H1 (cell line): ENCODE data around the gene AMN. TPM values are rescaled to one million over a fixed set of nuclear protein-coding genes. Genes with fewer than 3 reads are reported as not detected.

Experiments
- CTCF ChIA-PET: fragments of 300-600 bp; sonication (Branson Sonifier 250); formaldehyde crosslinking; loops from one replicate; lab custom pipeline; 2021; ENCODE audit not compliant: partially characterized antibody; lab: Charles Lee
- POLR2A ChIA-PET: fragments of 300-600 bp; sonication (Branson Sonifier 250); formaldehyde crosslinking; loops from one replicate; lab custom pipeline; 2021; ENCODE audit warnings: inconsistent platforms; ENCODE audit not compliant: partially characterized antibody; lab: Charles Lee
- DNase-seq, 2 experiments: peaks; one replicate each; pipeline versions ENCODE4 v3.0.0 to v3.0.0-alpha.2; 2010 to 2022; ENCODE audit warnings: low spot score in 2 of 2, low read depth in 1 of 2, mixed read lengths in 1 of 2
- FAIRE-seq: peaks from 2 replicates; lab custom pipeline; 2011; peaks lifted over from hg19 to GRCh38; lab: Jason Lieb, UNC
- H2AFZ ChIP-seq: 2 replicates; pipeline ENCODE4 v1.8.1; 2012; ENCODE audit warnings: low read length, inconsistent platforms
- H2AK5ac ChIP-seq: 2 replicates; pipeline ENCODE4 v1.6.1; 2013; ENCODE audit warnings: low read depth, low read length
- H2BK120ac ChIP-seq: replicated peaks from 2 replicates; pipeline ENCODE3; 2013; ENCODE audit warnings: low read depth, low read length, inconsistent platforms
- H2BK12ac ChIP-seq: 2 replicates; pipeline ENCODE4 v1.6.1; 2013; ENCODE audit warnings: low read depth, low read length
- H2BK15ac ChIP-seq: 2 replicates; pipeline ENCODE4 v1.6.1; 2013; ENCODE audit warnings: low read length
- H2BK20ac ChIP-seq: 2 replicates; pipeline ENCODE4 v1.6.1; 2013; ENCODE audit warnings: low read length
- H2BK5ac ChIP-seq: 2 replicates; pipeline ENCODE4 v1.6.1; 2013; ENCODE audit warnings: low read depth, low read length
- H3K14ac ChIP-seq: 2 replicates; pipeline ENCODE4 v1.6.1; 2013; ENCODE audit warnings: inconsistent platforms; ENCODE audit not compliant: insufficient read length
- H3K18ac ChIP-seq: 2 replicates; pipeline ENCODE4 v1.6.1; 2013; ENCODE audit warnings: low read length; ENCODE audit errors: extremely low read depth
- H3K23ac ChIP-seq: 2 replicates; pipeline ENCODE4 v1.6.1; 2013; ENCODE audit warnings: inconsistent platforms; ENCODE audit not compliant: insufficient read length
- H3K23me2 ChIP-seq: 2 replicates; pipeline ENCODE4 v1.6.1; 2013; ENCODE audit warnings: low read depth, low read length
- H3K27ac ChIP-seq: 2 replicates; pipeline ENCODE4 v1.6.1; 2011; ENCODE audit warnings: low read depth, low read length, inconsistent platforms
- H3K27me3 ChIP-seq, 4 experiments: replicated peaks in 1 of 4; 1 replicate in 1 of 4; 2 replicates in 3 of 4; pipeline versions ENCODE4 v1.6.1 to v1.8.1; 2011 to 2013; ENCODE audit warnings: low read length in 3 of 4, mild to moderate bottlenecking in 3 of 4, inconsistent platforms in 2 of 4, mixed read lengths in 2 of 4, moderate library complexity in 1 of 4; ENCODE audit not compliant: control insufficient read depth in 3 of 4, insufficient read depth in 3 of 4; ENCODE audit errors: extremely low read depth in 1 of 4
- H3K36me3 ChIP-seq, 4 experiments: 2 replicates each; pipeline versions ENCODE4 v1.6.1 to v1.8.1; 2011 to 2013; ENCODE audit warnings: mild to moderate bottlenecking in 4 of 4, low read length in 3 of 4, moderate library complexity in 2 of 4, control low read depth in 1 of 4, inconsistent platforms in 1 of 4; ENCODE audit not compliant: insufficient read depth in 4 of 4, control insufficient read depth in 2 of 4
- H3K4ac ChIP-seq: replicated peaks from 2 replicates; pipeline ENCODE3; 2013; ENCODE audit warnings: low read length, low read depth, mixed read lengths, inconsistent platforms; ENCODE audit not compliant: insufficient read length
- H3K4me1 ChIP-seq, 4 experiments: replicated peaks in 1 of 4; 1 replicate in 1 of 4; 2 replicates in 3 of 4; pipeline versions ENCODE4 v1.6.1 to v1.8.1; 2011 to 2013; ENCODE audit warnings: low read length in 3 of 4, inconsistent platforms in 2 of 4, mixed read lengths in 1 of 4; ENCODE audit not compliant: insufficient read depth in 4 of 4, control insufficient read depth in 3 of 4
- H3K4me2 ChIP-seq, 2 experiments: 2 replicates each; pipeline versions ENCODE4 v1.6.1 to v1.8.1; 2011 to 2013; ENCODE audit warnings: low read depth in 2 of 2, low read length in 2 of 2, control low read depth in 1 of 2, inconsistent platforms in 1 of 2, mild to moderate bottlenecking in 1 of 2; ENCODE audit not compliant: insufficient read depth in 1 of 2
- H3K4me3 ChIP-seq, 4 experiments: fragments of 200-600, 300-600 bp in 1 of 4; sonication (generic), shearing (Covaris generic), sonication (Bioruptor Twin) in 1 of 4; 2 replicates each; pipeline versions ENCODE4 v1.5.1 to v1.8.1; 2011 to 2016; ENCODE audit warnings: low read length in 4 of 4, low read depth in 3 of 4, control low read depth in 2 of 4, inconsistent platforms in 2 of 4, mild to moderate bottlenecking in 2 of 4, mixed read lengths in 1 of 4, moderate library complexity in 1 of 4; ENCODE audit not compliant: insufficient read depth in 2 of 4; ENCODE audit errors: extremely low read depth in 1 of 4
- H3K56ac ChIP-seq: replicated peaks from 2 replicates; pipeline ENCODE3; 2013; ENCODE audit warnings: low read depth, mild to moderate bottlenecking, mixed read lengths, low read length, inconsistent platforms; ENCODE audit not compliant: insufficient read length
- H3K79me1 ChIP-seq: 2 replicates; pipeline ENCODE4 v1.6.1; 2013; ENCODE audit warnings: low read depth, low read length, control low read depth
- H3K79me2 ChIP-seq, 2 experiments: 2 replicates each; pipeline versions ENCODE4 v1.6.1 to v1.8.1; 2012 to 2013; ENCODE audit warnings: low read length in 2 of 2, mild to moderate bottlenecking in 2 of 2, inconsistent platforms in 1 of 2; ENCODE audit not compliant: insufficient read depth in 2 of 2, control insufficient read depth in 1 of 2
- H3K9ac ChIP-seq, 4 experiments: replicated peaks in 1 of 4; 1 replicate in 1 of 4; 2 replicates in 3 of 4; pipeline versions ENCODE4 v1.6.1 to v1.8.1; 2011 to 2013; ENCODE audit warnings: low read depth in 3 of 4, low read length in 3 of 4, control low read depth in 2 of 4, mild to moderate bottlenecking in 2 of 4, moderate library complexity in 2 of 4, inconsistent platforms in 1 of 4; ENCODE audit errors: extremely low read depth in 1 of 4
- H3K9me3 ChIP-seq, 2 experiments: 2 replicates each; pipeline versions ENCODE4 v1.6.1 to v1.8.1; 2012 to 2013; ENCODE audit warnings: mild to moderate bottlenecking in 2 of 2, moderate library complexity in 2 of 2, control low read depth in 1 of 2, inconsistent platforms in 1 of 2, low read depth in 1 of 2, low read length in 1 of 2, mixed read lengths in 1 of 2; ENCODE audit not compliant: insufficient read depth in 2 of 2
- H4K20me1 ChIP-seq, 2 experiments: replicated peaks in 1 of 2; 2 replicates each; pipeline versions ENCODE3 to v1.8.1; 2011 to 2013; ENCODE audit warnings: inconsistent platforms in 2 of 2, low read length in 2 of 2, mild to moderate bottlenecking in 1 of 2; ENCODE audit not compliant: insufficient read depth in 2 of 2, control insufficient read depth in 1 of 2
- H4K5ac ChIP-seq: 2 replicates; pipeline ENCODE4 v1.6.1; 2013; ENCODE audit warnings: low read length, low read depth, mixed read lengths, inconsistent platforms; ENCODE audit not compliant: insufficient read length
- H4K8ac ChIP-seq: 2 replicates; pipeline ENCODE4 v1.8.0; 2013; ENCODE audit warnings: mild to moderate bottlenecking, moderate library complexity, low read length, inconsistent platforms; ENCODE audit not compliant: insufficient read depth; ENCODE audit errors: extremely low read depth
- H4K91ac ChIP-seq: replicated peaks from 2 replicates; pipeline ENCODE3; 2013; ENCODE audit warnings: low read length, mixed read lengths, inconsistent platforms; ENCODE audit not compliant: insufficient read length
- BACH1 ChIP-seq: IDR thresholded peaks from 2 replicates; pipeline ENCODE4 v1.6.1; 2012; ENCODE audit warnings: low read length, improper control_type of control experiment
- CHD1 ChIP-seq: IDR thresholded peaks from 2 replicates; pipeline ENCODE4 v1.6.1; 2012; ENCODE audit warnings: low read depth, low read length, improper control_type of control experiment
- JUND ChIP-seq: IDR thresholded peaks from 2 replicates; pipeline ENCODE4 v1.6.1; 2011; ENCODE audit warnings: mild to moderate bottlenecking, improper control_type of control experiment, low read length
- KDM1A ChIP-seq: fragments of 200-600, 300-600 bp; sonication (generic); IDR thresholded peaks from 2 replicates; pipeline ENCODE4 v1.7.1; 2016; ENCODE audit warnings: mild to moderate bottlenecking, low read length, borderline replicate concordance
- RBBP5 ChIP-seq: IDR thresholded peaks from 2 replicates; pipeline ENCODE4 v1.7.1; 2012; ENCODE audit warnings: low read depth, mild to moderate bottlenecking, inconsistent platforms, low read length, moderate library complexity, borderline replicate concordance
- RFX5 ChIP-seq: IDR thresholded peaks from 2 replicates; pipeline ENCODE4 v1.6.1; 2011; ENCODE audit warnings: low read depth, low read length, improper control_type of control experiment, borderline replicate concordance
- SIX5 ChIP-seq: IDR thresholded peaks from 2 replicates; pipeline ENCODE4 v1.6.1; 2011; ENCODE audit warnings: mild to moderate bottlenecking, low read depth, low read length
- TAF1 ChIP-seq: IDR thresholded peaks from 2 replicates; pipeline ENCODE4 v1.6.1; 2011; ENCODE audit warnings: mild to moderate bottlenecking, low read depth, low read length
- WGBS, 2 experiments: shearing (Covaris generic) in 1 of 2; methylation state at CpG; one replicate each; pipeline versions ENCODE4 v1.1.6 to v1.1.7; 2013 to 2015; ENCODE audit warnings: low lambda C conversion rate in 2 of 2, mixed read lengths in 2 of 2, inconsistent platforms in 1 of 2, low coverage in 1 of 2, missing lambda C conversion rate in 1 of 2; ENCODE audit not compliant: insufficient replicate concordance in 2 of 2, insufficient coverage in 1 of 2, insufficient read length in 1 of 2; ENCODE audit errors: extremely low coverage in 1 of 2, missing lambda C conversion rate in 1 of 2; 5-methylcytosine and 5-hydroxymethylcytosine counted together
- polyA plus RNA-seq, 7 experiments: library from polyadenylated mRNA; depleted of rRNA in 3 of 7; stranded (reverse) in 5 of 7; unstranded in 2 of 7; fragments of >200 nt in 5 of 7; fragments of 200-250 nt in 2 of 7; gene quantifications; 1 replicate in 5 of 7; 2 replicates in 1 of 7; 4 replicates in 1 of 7; pipeline versions ENCODE4 v1.2.1 to v1.2.3, GENCODE V29; 2011 to 2013; ENCODE audit warnings: missing spikeins in 2 of 7, mixed read lengths in 2 of 7
- total RNA-seq: library from RNA; stranded (reverse); fragmentation: NEBNext Ultra II Directional; extraction: Animal tissue kit (Norgen Biotek cat#: 25700); gene quantifications from 2 replicates; pipeline ENCODE4 v1.2.1, GENCODE V29; 2021
- TF ChIP-seq, protein P1 (sequence below): IDR thresholded peaks from 2 replicates; pipeline ENCODE4 v1.6.1; 2012; ENCODE audit warnings: low read length, inconsistent platforms
- TF ChIP-seq, protein P2 (sequence below): IDR thresholded peaks from 2 replicates; pipeline ENCODE4 v1.6.1; 2012; ENCODE audit warnings: inconsistent platforms
- TF ChIP-seq, protein P3 (sequence below): IDR thresholded peaks from 2 replicates; pipeline ENCODE4 v1.6.1; 2012; ENCODE audit warnings: inconsistent platforms

AMN gene
- total and polyA plus RNA-seq, 2 of the 8 experiments (the other 6 are each of a cell fraction or from before 2014, with no cell fraction given): 0.77 to 1.5 TPM

DNA sequence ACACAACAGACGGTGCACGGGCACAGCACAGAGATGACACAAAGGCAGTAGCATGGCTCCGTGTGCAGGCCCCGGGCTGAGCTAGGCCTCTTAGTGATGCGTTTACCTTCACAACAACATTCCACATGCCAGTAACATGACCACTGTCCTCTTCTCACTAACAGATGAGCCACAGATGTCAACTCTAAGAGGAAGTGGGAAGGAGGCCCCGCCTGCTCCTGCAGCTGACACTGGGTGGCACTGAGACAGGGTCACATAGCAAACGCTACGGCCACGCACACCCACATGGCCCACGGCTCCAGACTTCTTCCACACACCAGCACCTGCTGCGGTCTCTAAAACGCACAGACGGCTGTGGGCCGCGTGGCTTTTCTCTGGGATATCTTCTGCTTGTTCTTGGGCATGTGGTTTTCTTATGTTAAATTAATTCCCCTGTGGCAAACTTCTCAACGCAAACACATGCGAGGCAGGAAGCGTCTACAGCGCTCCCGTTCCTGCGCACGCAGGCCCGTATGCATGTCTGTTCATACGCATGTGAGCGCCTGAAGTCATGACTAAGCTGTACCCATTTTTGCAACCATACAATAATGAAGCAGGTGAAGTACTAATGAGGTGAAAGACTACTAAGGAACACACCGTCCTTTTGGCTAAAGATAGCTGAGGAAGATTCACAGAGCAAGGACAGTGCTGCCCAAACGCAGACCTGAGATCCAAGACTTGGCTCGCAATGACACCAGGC lies 26.8 kb downstream of the AMN start:
- peaks cover 6 to 10% of the 10 kb centered on the region in 2 experiments for H4K20me1 ChIP-seq
- no peak overlapping the region for H3K56ac ChIP-seq
- no peak overlapping the region for H3K4me3 ChIP-seq
- H3K23ac ChIP-seq: no peak overlapping the region
- no peak overlapping the region for H2BK15ac ChIP-seq
- no peak overlapping the region for H3K9ac ChIP-seq
- no peaks in the 10 kb centered on the region for H3K23me2 ChIP-seq
- no peaks in the 10 kb centered on the region for H3K79me1 ChIP-seq
- no peaks in the 10 kb centered on the region for H3K4me1 ChIP-seq
- H3K27ac ChIP-seq: no peak overlapping the region; the same call in 1 of the 2 replicates
- no peak overlapping the region for H3K18ac ChIP-seq
- no peak overlapping the region for H2BK5ac ChIP-seq
- H3K4ac ChIP-seq: no peak overlapping the region
- H2BK20ac ChIP-seq: no peak overlapping the region
- H2BK12ac ChIP-seq: no peak overlapping the region
- CTCF ChIA-PET: no interaction called here
- WGBS, 2 experiments: 96% methylated on average over 28 of the region's 28 CpGs; no CpG with 5 or more reads in 1 of the 2 experiments
- no peak overlapping the region for H3K14ac ChIP-seq
- no peaks in the 10 kb centered on the region for H3K9me3 ChIP-seq
- POLR2A ChIA-PET: no interaction called here
- H4K8ac ChIP-seq: peak overlapping the region; percentile 79; the same call in 1 of the 2 replicates
- H2AK5ac ChIP-seq: no peak overlapping the region
- H4K5ac ChIP-seq: no peak overlapping the region
- no peaks in the 10 kb centered on the region for H3K79me2 ChIP-seq
- no peaks in the 10 kb centered on the region for H3K27me3 ChIP-seq
- H3K4me2 ChIP-seq: no peak overlapping the region
- H2BK120ac ChIP-seq: no peak overlapping the region
- H2AFZ ChIP-seq: no peak overlapping the region
- no peak overlapping the region for H4K91ac ChIP-seq
- no peak for DNase-seq
- no peak for FAIRE-seq
- H3K36me3 ChIP-seq: peaks cover 7 to 63% (median 49%) of the 10 kb centered on the region in 4 experiments
- TF ChIP-seq RBBP5: no peak
- TF ChIP-seq JUND: no peak
- TF ChIP-seq TAF1: no peak
- no peak for TF ChIP-seq RFX5
- no peak for TF ChIP-seq SIX5
- no peak for TF ChIP-seq KDM1A
- TF ChIP-seq, protein P1, sequence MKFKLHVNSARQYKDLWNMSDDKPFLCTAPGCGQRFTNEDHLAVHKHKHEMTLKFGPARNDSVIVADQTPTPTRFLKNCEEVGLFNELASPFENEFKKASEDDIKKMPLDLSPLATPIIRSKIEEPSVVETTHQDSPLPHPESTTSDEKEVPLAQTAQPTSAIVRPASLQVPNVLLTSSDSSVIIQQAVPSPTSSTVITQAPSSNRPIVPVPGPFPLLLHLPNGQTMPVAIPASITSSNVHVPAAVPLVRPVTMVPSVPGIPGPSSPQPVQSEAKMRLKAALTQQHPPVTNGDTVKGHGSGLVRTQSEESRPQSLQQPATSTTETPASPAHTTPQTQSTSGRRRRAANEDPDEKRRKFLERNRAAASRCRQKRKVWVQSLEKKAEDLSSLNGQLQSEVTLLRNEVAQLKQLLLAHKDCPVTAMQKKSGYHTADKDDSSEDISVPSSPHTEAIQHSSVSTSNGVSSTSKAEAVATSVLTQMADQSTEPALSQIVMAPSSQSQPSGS: no peak
- TF ChIP-seq CHD1: no peak
- TF ChIP-seq BACH1: no peak
- TF ChIP-seq, protein P2, sequence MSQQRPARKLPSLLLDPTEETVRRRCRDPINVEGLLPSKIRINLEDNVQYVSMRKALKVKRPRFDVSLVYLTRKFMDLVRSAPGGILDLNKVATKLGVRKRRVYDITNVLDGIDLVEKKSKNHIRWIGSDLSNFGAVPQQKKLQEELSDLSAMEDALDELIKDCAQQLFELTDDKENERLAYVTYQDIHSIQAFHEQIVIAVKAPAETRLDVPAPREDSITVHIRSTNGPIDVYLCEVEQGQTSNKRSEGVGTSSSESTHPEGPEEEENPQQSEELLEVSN: no peak
- TF ChIP-seq, protein P3, sequence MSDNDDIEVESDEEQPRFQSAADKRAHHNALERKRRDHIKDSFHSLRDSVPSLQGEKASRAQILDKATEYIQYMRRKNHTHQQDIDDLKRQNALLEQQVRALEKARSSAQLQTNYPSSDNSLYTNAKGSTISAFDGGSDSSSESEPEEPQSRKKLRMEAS: no peak
